Measurements from ENCODE around the gene TMEM100.

GRCh38 chr17:55737976-55738501 is 15.4 kb upstream of the TMEM100 start:
- TF ChIP-seq, protein P1, sequence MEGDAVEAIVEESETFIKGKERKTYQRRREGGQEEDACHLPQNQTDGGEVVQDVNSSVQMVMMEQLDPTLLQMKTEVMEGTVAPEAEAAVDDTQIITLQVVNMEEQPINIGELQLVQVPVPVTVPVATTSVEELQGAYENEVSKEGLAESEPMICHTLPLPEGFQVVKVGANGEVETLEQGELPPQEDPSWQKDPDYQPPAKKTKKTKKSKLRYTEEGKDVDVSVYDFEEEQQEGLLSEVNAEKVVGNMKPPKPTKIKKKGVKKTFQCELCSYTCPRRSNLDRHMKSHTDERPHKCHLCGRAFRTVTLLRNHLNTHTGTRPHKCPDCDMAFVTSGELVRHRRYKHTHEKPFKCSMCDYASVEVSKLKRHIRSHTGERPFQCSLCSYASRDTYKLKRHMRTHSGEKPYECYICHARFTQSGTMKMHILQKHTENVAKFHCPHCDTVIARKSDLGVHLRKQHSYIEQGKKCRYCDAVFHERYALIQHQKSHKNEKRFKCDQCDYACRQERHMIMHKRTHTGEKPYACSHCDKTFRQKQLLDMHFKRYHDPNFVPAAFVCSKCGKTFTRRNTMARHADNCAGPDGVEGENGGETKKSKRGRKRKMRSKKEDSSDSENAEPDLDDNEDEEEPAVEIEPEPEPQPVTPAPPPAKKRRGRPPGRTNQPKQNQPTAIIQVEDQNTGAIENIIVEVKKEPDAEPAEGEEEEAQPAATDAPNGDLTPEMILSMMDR (IDR thresholded peaks at IDR 0.05; ENCODE audit: extremely low read depth in 1 of 2, insufficient read depth in 1 of 2, low read depth in 1 of 2, low read length in 2 of 2), result no peak
- no peak for TF ChIP-seq POLR2AphosphoS5 (IDR thresholded peaks at IDR 0.05; ENCODE audit: insufficient read depth, low read depth, low read length)
- TF ChIP-seq FOS (IDR thresholded peaks at IDR 0.05; ENCODE audit: borderline replicate concordance, insufficient read depth, low read length), result no peak
- no peak for TF ChIP-seq EZH2 (IDR thresholded peaks at IDR 0.05; ENCODE audit: borderline replicate concordance, low read depth, low read length, severe bottlenecking)
- no peak for TF ChIP-seq POLR2A (IDR thresholded peaks at IDR 0.05; ENCODE audit: low read depth, low read length)

Measured in endothelial cell of umbilical vein (primary cell).